Activated T-helper 1 cell treated with Interleukin-2 at 50 U/mL for 16 hours (primary cell): Measurements from ENCODE around the gene SNX18.
"Not testable (repeated sequence)": the region's sequence is repeated elsewhere in the genome, so short reads cannot be mapped to it uniquely, and the experiment has no call there.

Source experiments
- DNase-seq: peaks from one replicate; pipeline ENCODE4 v3.0.0-alpha.2; 2020; ENCODE audit warnings: low read depth

Gene SNX18

GRCh38 chr5:54517512-54518145 is at the start of gene SNX18:
SNX18 (plus strand) TSS chr5:54517759; CDS start chr5:54517953, 194 bp downstream.
- DNase-seq: peak; percentile 92

DNA sequence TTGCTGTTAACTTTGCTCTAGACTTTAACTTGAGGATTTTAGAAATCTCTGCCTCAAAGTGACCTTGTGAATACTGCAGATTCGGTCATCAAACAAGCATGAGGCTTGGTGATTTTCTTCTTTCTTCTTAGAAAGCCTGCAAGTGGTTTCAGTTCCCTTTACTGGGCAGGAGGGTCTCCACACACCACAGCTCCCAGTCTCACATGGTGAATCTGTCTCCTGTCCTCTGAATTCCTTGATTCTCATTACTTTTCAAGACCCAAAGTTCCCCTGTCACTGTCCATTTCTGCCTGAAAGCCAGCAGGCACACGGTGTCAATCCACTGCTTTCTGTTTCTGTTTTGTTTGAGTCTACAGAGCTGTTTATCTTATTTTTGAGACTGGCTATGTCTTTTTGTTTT is 47.9 kb upstream of the SNX18 start:
- no peak for DNase-seq

GRCh38 chr5:54470128-54470527 is 47.4 kb upstream of the SNX18 start:
- no peak for DNase-seq

DNA sequence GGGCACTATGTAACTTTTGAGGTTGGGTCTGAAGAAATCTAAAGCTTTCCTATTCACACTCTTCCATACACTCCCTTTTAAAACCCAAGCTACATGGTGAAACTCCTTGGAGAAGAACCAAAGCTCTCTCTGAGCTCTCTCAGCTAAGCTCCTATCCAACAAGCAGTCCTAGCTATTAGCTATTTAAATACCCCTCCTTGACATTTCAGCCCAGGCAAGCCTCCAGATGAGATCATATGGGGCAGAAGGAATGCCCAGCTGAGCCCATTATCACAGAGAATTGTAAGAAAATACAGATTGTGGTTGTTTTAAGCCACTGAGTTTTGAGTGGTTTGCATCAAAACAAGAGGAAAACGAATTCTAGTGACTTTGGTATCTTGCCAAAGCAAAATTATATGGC is 46.9 kb upstream of the SNX18 start:
- DNase-seq: no peak

- no peak for DNase-seq
These were observed 46.2 kb upstream of the SNX18 start for GRCh38 chr5:54471398-54471797.

GRCh38 chr5:54476682-54477081 is 40.9 kb upstream of the SNX18 start:
- no peak for DNase-seq

GRCh38 chr5:54477941-54478478 is 39.5 kb upstream of the SNX18 start:
- no peak for DNase-seq

- no peak for DNase-seq
These were observed 37.3 kb upstream of the SNX18 start for GRCh38 chr5:54480296-54480695.

GRCh38 chr5:54484219-54484894 is 33.2 kb upstream of the SNX18 start:
- no peak for DNase-seq

GRCh38 chr5:54485659-54486058 is 31.9 kb upstream of the SNX18 start:
- not testable (repeated sequence) for DNase-seq

DNA sequence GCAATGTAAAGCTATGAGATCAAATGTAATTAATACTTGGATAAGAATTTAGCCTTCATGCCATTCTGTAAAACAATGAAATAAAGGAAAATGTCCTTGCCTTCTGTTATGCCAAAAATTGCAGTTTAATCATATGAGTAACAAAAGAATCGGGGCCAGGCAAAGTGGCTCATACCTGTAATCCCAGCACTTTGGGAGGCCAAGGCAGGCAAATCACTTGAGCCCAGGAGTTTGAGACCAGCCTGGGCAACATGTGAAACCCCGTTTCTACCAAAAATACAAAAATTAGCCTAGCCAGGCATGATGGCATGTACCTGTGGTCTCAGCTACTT is 27.9 kb upstream of the SNX18 start:
- DNase-seq: not testable (repeated sequence)

GRCh38 chr5:54491326-54491725 is 26.2 kb upstream of the SNX18 start:
- no peak for DNase-seq

- DNase-seq: no peak
These were observed 25.4 kb upstream of the SNX18 start for GRCh38 chr5:54492178-54492577.

- no peak for DNase-seq
These were observed 22.5 kb upstream of the SNX18 start for GRCh38 chr5:54495027-54495426.

DNA sequence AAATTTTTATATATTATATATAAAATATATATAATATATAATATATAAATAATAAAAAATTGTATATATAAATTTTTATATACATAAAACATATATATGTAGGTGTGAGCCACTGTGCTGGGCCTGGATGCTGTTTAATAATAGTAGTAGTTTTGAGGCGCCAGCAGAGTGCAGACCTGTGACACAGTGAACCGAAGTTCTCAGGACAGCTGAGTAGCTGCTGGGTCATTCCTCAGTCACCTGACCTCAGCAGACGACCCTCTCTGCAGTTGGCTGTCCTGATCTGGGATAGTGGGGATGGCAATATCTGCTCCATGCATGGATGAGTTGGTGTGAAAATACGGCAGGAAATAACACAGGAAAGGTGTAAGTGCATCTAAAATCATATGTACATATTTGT is 3.3 kb upstream of the SNX18 start:
- DNase-seq: no peak

- DNase-seq: no peak
These were observed 2.6 kb upstream of the SNX18 start for GRCh38 chr5:54514841-54515432.

- no peak for DNase-seq
These were observed 1.9 kb upstream of the SNX18 start for GRCh38 chr5:54515634-54516033.

DNA sequence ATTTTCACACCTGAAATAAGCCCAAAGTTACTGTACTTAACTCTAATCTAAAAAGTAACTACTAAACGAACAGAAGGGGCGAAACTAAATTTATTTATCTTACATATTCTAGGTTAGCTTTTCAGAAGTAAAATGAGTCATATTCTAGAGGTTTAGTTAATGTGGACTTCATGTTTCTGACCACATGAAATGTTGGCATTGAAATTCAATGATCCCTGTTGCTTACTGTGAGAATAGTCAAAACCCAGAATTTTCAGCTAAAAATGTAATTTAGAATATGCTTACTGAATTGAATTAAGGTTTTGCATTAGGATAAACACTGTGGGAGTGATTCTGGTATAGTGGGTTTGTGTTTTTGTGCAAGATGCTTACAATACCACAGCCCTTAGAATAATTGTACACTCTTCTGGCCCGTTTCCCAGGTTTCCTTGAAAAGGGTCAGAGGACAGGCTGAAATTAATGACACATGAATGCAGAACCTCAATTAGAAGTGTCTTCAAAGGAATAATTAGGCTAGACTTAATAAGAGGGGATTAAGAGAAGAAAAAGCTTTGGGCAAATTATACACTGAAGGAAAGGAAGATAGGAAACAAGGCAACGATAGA is 1.4 kb upstream of the SNX18 start:
- no peak for DNase-seq

- no peak for DNase-seq
These were observed 416 bp upstream of the SNX18 start for GRCh38 chr5:54517174-54517511.

DNA sequence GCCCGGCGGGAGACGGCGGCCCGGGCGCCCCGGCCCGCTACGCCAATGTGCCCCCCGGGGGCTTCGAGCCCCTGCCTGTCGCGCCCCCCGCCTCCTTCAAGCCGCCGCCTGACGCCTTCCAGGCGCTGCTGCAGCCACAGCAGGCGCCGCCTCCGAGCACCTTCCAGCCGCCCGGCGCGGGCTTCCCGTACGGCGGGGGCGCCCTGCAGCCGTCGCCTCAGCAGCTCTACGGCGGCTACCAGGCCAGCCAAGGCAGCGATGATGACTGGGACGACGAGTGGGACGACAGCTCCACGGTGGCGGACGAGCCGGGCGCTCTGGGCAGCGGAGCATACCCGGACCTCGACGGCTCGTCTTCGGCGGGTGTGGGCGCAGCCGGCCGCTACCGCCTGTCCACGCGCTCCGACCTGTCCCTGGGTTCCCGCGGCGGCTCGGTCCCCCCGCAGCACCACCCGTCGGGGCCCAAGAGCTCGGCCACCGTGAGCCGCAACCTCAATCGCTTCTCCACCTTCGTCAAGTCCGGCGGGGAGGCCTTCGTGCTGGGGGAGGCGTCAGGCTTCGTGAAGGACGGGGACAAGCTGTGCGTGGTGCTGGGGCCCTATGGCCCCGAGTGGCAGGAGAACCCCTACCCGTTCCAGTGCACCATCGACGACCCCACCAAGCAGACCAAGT is 723 bp downstream of the SNX18 start:
- DNase-seq: peak; percentile 50

- DNase-seq: no peak
These were observed 1.4 kb downstream of the SNX18 start for GRCh38 chr5:54518818-54519508.

DNA sequence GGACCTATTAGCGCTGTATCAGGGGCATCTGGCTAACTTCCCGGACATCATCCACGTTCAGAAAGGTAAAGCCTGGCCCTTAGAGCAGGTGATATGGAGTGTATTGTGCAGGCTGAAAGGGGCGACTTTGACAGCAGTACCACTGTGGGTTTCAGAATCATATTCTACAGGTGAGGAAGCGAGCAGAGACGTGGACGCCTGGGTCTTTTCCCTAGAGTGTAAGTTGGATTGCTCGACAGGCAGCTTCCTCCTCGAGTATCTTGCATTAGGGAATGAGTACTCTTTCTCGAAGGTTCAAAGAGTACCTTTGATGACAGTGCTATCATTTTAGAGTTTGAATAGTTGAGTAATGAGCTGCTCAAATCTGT is 1.9 kb downstream of the SNX18 start:
- no peak for DNase-seq
